Mesendoderm (in vitro differentiated cells): ENCODE measurements around the gene CHCHD3.

ENCODE experiments used
- DNase-seq: peaks from one replicate; pipeline ENCODE4 v3.0.0; 2013
- H2AK5ac ChIP-seq: 2 replicates; pipeline ENCODE4 v1.6.1; 2013; ENCODE audit warnings: low read length, inconsistent platforms
- H2BK120ac ChIP-seq: 2 replicates; pipeline ENCODE4 v1.6.1; 2013; ENCODE audit warnings: low read depth, mild to moderate bottlenecking, low read length, moderate library complexity, mixed read lengths
- H2BK15ac ChIP-seq: replicated peaks from 2 replicates; pipeline ENCODE4 v1.6.1; 2013; ENCODE audit warnings: low read depth, mild to moderate bottlenecking, moderate library complexity
- H2BK5ac ChIP-seq: 2 replicates; pipeline ENCODE4 v1.6.1; 2013; ENCODE audit warnings: low read length, inconsistent platforms
- H3K18ac ChIP-seq: 2 replicates; pipeline ENCODE4 v1.6.1; 2013; ENCODE audit warnings: mild to moderate bottlenecking, low read length, mixed read lengths
- H3K23ac ChIP-seq: one replicate; pipeline ENCODE4 v1.6.1; 2013; ENCODE audit warnings: low read length
- H3K27ac ChIP-seq: 2 replicates; pipeline ENCODE4 v1.5.1; 2013; ENCODE audit warnings: low read depth, mild to moderate bottlenecking, inconsistent platforms, low read length, moderate library complexity
- H3K27me3 ChIP-seq: 2 replicates; pipeline ENCODE4 v1.6.1; 2013; ENCODE audit warnings: low read length, control low read depth, mild to moderate bottlenecking, inconsistent platforms; ENCODE audit not compliant: insufficient read depth, poor library complexity
- H3K36me3 ChIP-seq: 2 replicates; pipeline ENCODE4 v1.6.1; 2013; ENCODE audit warnings: low read length, inconsistent platforms; ENCODE audit not compliant: control insufficient read depth, insufficient read depth
- H3K4ac ChIP-seq: one replicate; pipeline ENCODE4 v1.6.1; 2013; ENCODE audit warnings: low read depth, mild to moderate bottlenecking, low read length, moderate library complexity
- H3K4me1 ChIP-seq: 2 replicates; pipeline ENCODE4 v1.6.1; 2013; ENCODE audit warnings: low read depth, low read length, inconsistent platforms; ENCODE audit not compliant: control insufficient read depth
- H3K4me2 ChIP-seq: 2 replicates; pipeline ENCODE4 v1.6.1; 2013; ENCODE audit warnings: low read length
- H3K4me3 ChIP-seq: 2 replicates; pipeline ENCODE4 v1.5.1; 2013; ENCODE audit warnings: mild to moderate bottlenecking, low read length
- H3K56ac ChIP-seq: one replicate; pipeline ENCODE4 v1.6.1; 2013; ENCODE audit warnings: low read length
- H3K79me1 ChIP-seq: 2 replicates; pipeline ENCODE4 v1.6.1; 2013; ENCODE audit warnings: low read length, inconsistent platforms
- H3K79me2 ChIP-seq: 2 replicates; pipeline ENCODE4 v1.6.1; 2013; ENCODE audit warnings: mild to moderate bottlenecking, low read length; ENCODE audit not compliant: control insufficient read depth, insufficient read depth
- H3K9ac ChIP-seq: 2 replicates; pipeline ENCODE4 v1.6.1; 2013; ENCODE audit warnings: low read length, inconsistent platforms
- H4K5ac ChIP-seq: one replicate; pipeline ENCODE4 v1.6.1; 2013; ENCODE audit warnings: low read length
- H4K8ac ChIP-seq: one replicate; pipeline ENCODE4 v1.6.1; 2013; ENCODE audit warnings: low read depth, mild to moderate bottlenecking, control low read depth, low read length, moderate library complexity
- WGBS: extraction: QIAGEN DNeasy Blood & Tissue Kit; methylation state at CpG from one replicate; pipeline ENCODE4 v1.1.7; 2013; ENCODE audit warnings: low lambda C conversion rate, missing lambda C conversion rate; ENCODE audit not compliant: insufficient coverage; ENCODE audit errors: extremely low coverage; 5-methylcytosine and 5-hydroxymethylcytosine counted together

CHCHD3 gene

GRCh38 chr7:132858760-132859159 is 223.1 kb downstream of the CHCHD3 start:
- H2AK5ac ChIP-seq: no peak overlapping the region
- no peaks in the 10 kb centered on the region for H3K27me3 ChIP-seq
- H2BK15ac ChIP-seq: no peak overlapping the region
- H3K79me1 ChIP-seq: no peaks in the 10 kb centered on the region
- no peak overlapping the region for H4K5ac ChIP-seq
- H3K9ac ChIP-seq: no peak overlapping the region
- no peak overlapping the region for H3K56ac ChIP-seq
- no peaks in the 10 kb centered on the region for H3K4me1 ChIP-seq
- no peak overlapping the region for H3K27ac ChIP-seq
- H3K4me2 ChIP-seq: no peak overlapping the region
- H3K4ac ChIP-seq: no peak overlapping the region
- no peaks in the 10 kb centered on the region for H3K79me2 ChIP-seq
- no peak overlapping the region for H3K18ac ChIP-seq
- WGBS: no CpG with 5 or more reads among the region's 4 CpGs
- no peak overlapping the region for H2BK5ac ChIP-seq
- H2BK120ac ChIP-seq: no peak overlapping the region
- H4K8ac ChIP-seq: no peak overlapping the region
- no peaks in the 10 kb centered on the region for H3K36me3 ChIP-seq
- no peak for DNase-seq
- no peak overlapping the region for H3K4me3 ChIP-seq
- no peak overlapping the region for H3K23ac ChIP-seq

- no peaks in the 10 kb centered on the region for H3K79me2 ChIP-seq
- H3K27me3 ChIP-seq: no peaks in the 10 kb centered on the region
- H3K4ac ChIP-seq: no peak overlapping the region
- no peak overlapping the region for H2BK120ac ChIP-seq
- H2AK5ac ChIP-seq: no peak overlapping the region
- no peak overlapping the region for H3K23ac ChIP-seq
- no peaks in the 10 kb centered on the region for H3K4me1 ChIP-seq
- H3K4me2 ChIP-seq: no peak overlapping the region
- no peak overlapping the region for H3K27ac ChIP-seq
- H3K79me1 ChIP-seq: no peaks in the 10 kb centered on the region
- H3K36me3 ChIP-seq: no peaks in the 10 kb centered on the region
- H4K5ac ChIP-seq: no peak overlapping the region
- H4K8ac ChIP-seq: no peak overlapping the region
- H3K9ac ChIP-seq: no peak overlapping the region
- no peak overlapping the region for H2BK5ac ChIP-seq
- DNase-seq: no peak
- H3K4me3 ChIP-seq: no peak overlapping the region
- H3K56ac ChIP-seq: no peak overlapping the region
- H2BK15ac ChIP-seq: no peak overlapping the region
- H3K18ac ChIP-seq: no peak overlapping the region
- WGBS: no CpG with 5 or more reads among the region's 2 CpGs
Observed at GRCh38 chr7:132858251-132858650, 223.6 kb downstream of the CHCHD3 start.

- no peak overlapping the region for H3K56ac ChIP-seq
- no CpG with 5 or more reads among the region's 4 CpGs for WGBS
- no peaks in the 10 kb centered on the region for H3K4me1 ChIP-seq
- no peaks in the 10 kb centered on the region for H3K79me1 ChIP-seq
- no peak overlapping the region for H4K5ac ChIP-seq
- H2AK5ac ChIP-seq: no peak overlapping the region
- H3K27me3 ChIP-seq: no peaks in the 10 kb centered on the region
- H2BK15ac ChIP-seq: no peak overlapping the region
- no peak overlapping the region for H2BK5ac ChIP-seq
- no peak overlapping the region for H3K4me3 ChIP-seq
- H3K79me2 ChIP-seq: no peaks in the 10 kb centered on the region
- no peak for DNase-seq
- H3K36me3 ChIP-seq: no peaks in the 10 kb centered on the region
- no peak overlapping the region for H3K23ac ChIP-seq
- H2BK120ac ChIP-seq: no peak overlapping the region
- no peak overlapping the region for H3K4me2 ChIP-seq
- no peak overlapping the region for H3K9ac ChIP-seq
- no peak overlapping the region for H3K4ac ChIP-seq
- H3K18ac ChIP-seq: no peak overlapping the region
- H4K8ac ChIP-seq: no peak overlapping the region
- no peak overlapping the region for H3K27ac ChIP-seq
Observed at GRCh38 chr7:132857703-132858102, 224.2 kb downstream of the CHCHD3 start.

GRCh38 chr7:132857031-132857430 is 224.9 kb downstream of the CHCHD3 start:
- no peaks in the 10 kb centered on the region for H3K79me2 ChIP-seq
- no peaks in the 10 kb centered on the region for H3K27me3 ChIP-seq
- H2BK5ac ChIP-seq: no peak overlapping the region
- DNase-seq: no peak
- H3K79me1 ChIP-seq: no peaks in the 10 kb centered on the region
- no peak overlapping the region for H3K4ac ChIP-seq
- H2BK15ac ChIP-seq: no peak overlapping the region
- H4K5ac ChIP-seq: no peak overlapping the region
- H3K18ac ChIP-seq: no peak overlapping the region
- no peak overlapping the region for H3K56ac ChIP-seq
- H2AK5ac ChIP-seq: no peak overlapping the region
- no peak overlapping the region for H3K27ac ChIP-seq
- no peaks in the 10 kb centered on the region for H3K4me1 ChIP-seq
- no peaks in the 10 kb centered on the region for H3K36me3 ChIP-seq
- no peak overlapping the region for H3K4me2 ChIP-seq
- no peak overlapping the region for H3K4me3 ChIP-seq
- H4K8ac ChIP-seq: no peak overlapping the region
- no peak overlapping the region for H3K23ac ChIP-seq
- WGBS: no CpG with 5 or more reads among the region's 4 CpGs
- no peak overlapping the region for H3K9ac ChIP-seq
- H2BK120ac ChIP-seq: no peak overlapping the region

GRCh38 chr7:132856416-132856815 is 225.5 kb downstream of the CHCHD3 start:
- Histone ChIP-seq H2BK15ac (no peak overlapping the region), H4K5ac (no peak overlapping the region), H3K9ac (no peak overlapping the region), H3K4me3 (no peak overlapping the region), H3K27ac (no peak overlapping the region), H2AK5ac (no peak overlapping the region), H3K56ac (no peak overlapping the region), H3K27me3 (no peaks in the 10 kb centered on the region), H2BK5ac (no peak overlapping the region), H2BK120ac (no peak overlapping the region), H3K4me1 (peaks cover 2% of the 10 kb centered on the region), H3K36me3 (no peaks in the 10 kb centered on the region), H4K8ac (no peak overlapping the region), H3K4ac (no peak overlapping the region), H3K79me2 (no peaks in the 10 kb centered on the region), H3K79me1 (no peaks in the 10 kb centered on the region), H3K18ac (no peak overlapping the region), H3K4me2 (no peak overlapping the region), H3K23ac (no peak overlapping the region)
- no CpG with 5 or more reads among the region's 5 CpGs for WGBS
- no peak for DNase-seq

GRCh38 chr7:132855901-132856300 is 226.0 kb downstream of the CHCHD3 start:
- H3K79me1 ChIP-seq: no peaks in the 10 kb centered on the region
- peaks cover 2% of the 10 kb centered on the region for H3K4me1 ChIP-seq
- no peaks in the 10 kb centered on the region for H3K27me3 ChIP-seq
- no peak overlapping the region for H3K23ac ChIP-seq
- no peak overlapping the region for H3K4ac ChIP-seq
- H2AK5ac ChIP-seq: no peak overlapping the region
- no peaks in the 10 kb centered on the region for H3K36me3 ChIP-seq
- no peak overlapping the region for H3K4me3 ChIP-seq
- H3K4me2 ChIP-seq: no peak overlapping the region
- no CpG with 5 or more reads among the region's 2 CpGs for WGBS
- no peak overlapping the region for H3K18ac ChIP-seq
- no peak overlapping the region for H2BK120ac ChIP-seq
- no peak overlapping the region for H3K56ac ChIP-seq
- no peak overlapping the region for H3K27ac ChIP-seq
- no peak overlapping the region for H4K5ac ChIP-seq
- H4K8ac ChIP-seq: no peak overlapping the region
- no peak for DNase-seq
- no peak overlapping the region for H2BK15ac ChIP-seq
- H3K9ac ChIP-seq: no peak overlapping the region
- no peaks in the 10 kb centered on the region for H3K79me2 ChIP-seq
- H2BK5ac ChIP-seq: no peak overlapping the region
